GM21528 (cell line): ENCODE measurements around the gene ZNF17.

Experiments
- ATAC-seq: cut with Tn5 transposase; IDR thresholded peaks from one replicate; pipeline ENCODE4 v1.9.1; 2021; ENCODE audit warnings: mild to moderate bottlenecking, moderate library complexity; ENCODE audit not compliant: unreplicated experiment, low FRiP score

ZNF17 gene

GRCh38 chr19:57421037-57421436 lies 10.1 kb downstream of the ZNF17 start:
- no peak for ATAC-seq

DNA sequence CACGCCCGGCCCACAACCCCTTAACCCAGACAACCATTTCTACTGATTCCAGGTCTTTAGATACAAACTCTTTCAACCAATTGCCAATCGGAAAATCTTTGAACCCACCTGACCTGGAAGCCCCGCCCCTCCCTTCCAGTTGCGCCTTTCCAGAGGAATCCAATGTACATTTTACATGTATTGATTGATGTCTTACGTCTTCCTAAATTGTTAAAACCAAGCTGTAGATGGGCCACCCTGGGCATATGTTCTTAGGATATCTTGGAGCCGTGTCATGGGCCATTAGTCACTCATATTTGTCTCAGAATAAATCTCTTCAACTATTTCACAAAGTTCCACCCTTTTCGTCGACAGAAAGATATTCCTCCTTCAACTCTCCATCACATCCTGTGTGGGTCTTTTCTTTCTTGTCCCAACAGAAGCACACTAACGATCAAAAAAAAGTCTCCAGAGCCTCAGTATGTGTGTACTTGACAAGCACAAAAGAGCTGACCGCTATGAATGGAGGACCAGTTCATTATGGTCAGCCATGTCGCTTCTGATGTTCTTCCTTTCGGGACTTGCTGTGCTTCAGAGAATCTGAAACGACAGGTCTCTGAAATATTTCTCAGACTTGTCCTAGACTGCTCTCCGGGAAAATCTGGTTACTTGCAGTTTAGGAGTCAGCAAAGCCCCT lies 23.6 kb downstream of the ZNF17 start:
- peak; percentile 16 for ATAC-seq

GRCh38 chr19:57435062-57435978 lies 24.4 kb downstream of the ZNF17 start, which contains the start of gene ZNF749:
Gene ZNF749, plus strand, starts transcription at chr19:57435325. Its CDS starts 254 bp downstream, at chr19:57435579.
- ATAC-seq, result peak; percentile 95

GRCh38 chr19:57436417-57436816 lies 25.5 kb downstream of the ZNF17 start:
- ATAC-seq, result no peak

DNA sequence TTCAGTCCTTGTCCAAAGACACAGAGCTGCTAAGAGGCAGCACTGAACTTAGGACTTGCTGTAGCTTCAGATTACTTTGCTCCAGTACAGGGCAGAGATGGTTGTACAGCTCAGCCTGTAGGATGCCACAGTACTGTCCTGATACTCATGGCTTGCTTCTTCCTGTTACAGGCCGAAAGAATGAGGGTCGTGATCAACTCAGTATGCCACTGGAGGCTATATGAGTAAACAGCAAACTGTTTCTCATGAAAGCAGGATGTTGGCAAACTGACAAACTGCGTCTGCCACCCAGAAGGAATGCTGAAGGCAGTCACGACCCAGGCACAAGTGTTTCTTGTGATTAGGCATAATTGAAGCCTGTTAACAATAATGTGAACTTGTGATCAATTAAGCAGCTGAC lies 27.0 kb downstream of the ZNF17 start:
- ATAC-seq, result no peak

DNA sequence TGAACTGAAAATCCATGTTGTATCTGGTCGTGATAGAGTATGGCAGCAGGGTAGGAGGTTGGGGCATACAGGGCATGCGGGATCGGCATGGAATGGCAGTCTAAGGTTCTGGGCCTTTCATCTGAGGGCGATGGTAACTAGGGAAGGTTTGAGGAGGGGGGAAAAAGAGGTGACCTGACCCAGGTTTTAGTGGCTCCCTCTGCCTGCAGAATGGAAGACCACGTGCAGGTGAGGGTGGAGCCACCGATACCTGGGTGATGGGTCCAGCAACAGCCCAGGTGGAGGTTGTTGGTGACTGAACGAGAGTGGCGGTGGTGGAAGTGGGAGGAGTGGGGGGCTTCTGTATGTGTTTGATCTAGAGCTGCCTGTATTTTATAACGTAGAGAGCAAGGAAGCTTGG lies 28.0 kb downstream of the ZNF17 start:
- no peak for ATAC-seq

DNA sequence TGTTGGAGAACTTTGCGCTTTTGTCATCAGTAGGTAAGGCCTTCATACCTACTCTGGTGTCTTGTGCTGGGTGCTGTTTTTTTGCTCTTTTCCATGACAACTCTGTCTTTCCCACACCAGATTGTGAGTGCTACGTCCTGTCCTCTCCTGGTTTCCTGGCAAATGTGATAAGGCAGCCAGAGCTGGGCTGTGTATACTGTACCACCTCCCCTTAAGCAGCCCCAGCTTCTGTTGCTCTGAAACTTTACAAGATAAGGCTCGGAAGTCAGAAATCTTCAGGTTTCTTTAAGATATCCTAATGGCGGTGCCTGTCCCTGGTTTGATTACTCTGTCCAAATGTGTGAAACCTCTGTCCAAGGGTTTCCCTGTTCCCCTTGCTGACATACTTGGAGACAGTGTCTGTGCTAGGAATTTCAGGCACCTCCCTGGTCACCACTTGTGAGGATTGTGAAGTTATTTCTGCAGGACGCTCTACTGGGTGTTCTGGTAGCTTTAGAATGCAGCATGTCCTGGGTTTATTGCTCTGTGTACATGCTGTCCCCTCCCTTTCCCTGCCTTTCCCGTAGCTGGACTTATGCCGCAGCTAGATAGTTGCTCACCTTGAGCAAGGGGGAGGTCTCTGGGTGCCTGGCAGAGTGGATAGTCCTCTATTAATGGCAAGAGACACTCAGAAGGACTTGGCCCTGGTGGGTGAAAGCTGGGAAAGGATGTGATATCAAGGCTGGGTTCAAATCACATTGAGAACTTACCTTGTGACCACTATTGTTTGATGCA lies 31.2 kb downstream of the ZNF17 start:
- no peak for ATAC-seq

GRCh38 chr19:57443121-57443696 lies 32.2 kb downstream of the ZNF17 start:
- no peak for ATAC-seq

GRCh38 chr19:57452307-57452706 lies 41.3 kb downstream of the ZNF17 start:
- no peak for ATAC-seq

GRCh38 chr19:57465680-57466381 lies 54.9 kb downstream of the ZNF17 start:
- no peak for ATAC-seq

DNA sequence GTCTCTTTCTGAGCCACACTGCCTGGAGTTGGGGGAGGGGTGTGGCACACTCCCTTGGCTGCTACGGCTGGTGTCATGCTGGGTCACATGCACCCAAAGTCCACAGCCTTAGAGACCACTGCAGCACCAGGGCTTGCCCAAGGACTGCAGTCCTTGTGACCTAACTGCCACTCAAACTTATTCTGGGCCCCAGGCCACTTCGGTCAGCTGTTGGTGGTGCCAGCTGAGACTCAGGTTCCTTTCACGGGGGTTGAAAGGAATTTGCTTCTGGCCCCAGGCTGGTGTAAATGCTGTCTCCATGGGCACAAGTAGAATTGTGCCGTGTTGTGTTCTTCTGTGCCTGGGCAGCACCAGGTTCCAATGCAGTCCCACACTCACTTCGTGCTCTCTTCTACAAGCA lies 55.5 kb downstream of the ZNF17 start:
- no peak for ATAC-seq
